Kidney glomerular epithelial cell (primary cell): Measurements from ENCODE around the gene PPP1R10.

Source experiments
- DNase-seq: peaks from one replicate; lab custom pipeline; 2025; lab: John Stamatoyannopoulos, UW

Gene PPP1R10

DNA sequence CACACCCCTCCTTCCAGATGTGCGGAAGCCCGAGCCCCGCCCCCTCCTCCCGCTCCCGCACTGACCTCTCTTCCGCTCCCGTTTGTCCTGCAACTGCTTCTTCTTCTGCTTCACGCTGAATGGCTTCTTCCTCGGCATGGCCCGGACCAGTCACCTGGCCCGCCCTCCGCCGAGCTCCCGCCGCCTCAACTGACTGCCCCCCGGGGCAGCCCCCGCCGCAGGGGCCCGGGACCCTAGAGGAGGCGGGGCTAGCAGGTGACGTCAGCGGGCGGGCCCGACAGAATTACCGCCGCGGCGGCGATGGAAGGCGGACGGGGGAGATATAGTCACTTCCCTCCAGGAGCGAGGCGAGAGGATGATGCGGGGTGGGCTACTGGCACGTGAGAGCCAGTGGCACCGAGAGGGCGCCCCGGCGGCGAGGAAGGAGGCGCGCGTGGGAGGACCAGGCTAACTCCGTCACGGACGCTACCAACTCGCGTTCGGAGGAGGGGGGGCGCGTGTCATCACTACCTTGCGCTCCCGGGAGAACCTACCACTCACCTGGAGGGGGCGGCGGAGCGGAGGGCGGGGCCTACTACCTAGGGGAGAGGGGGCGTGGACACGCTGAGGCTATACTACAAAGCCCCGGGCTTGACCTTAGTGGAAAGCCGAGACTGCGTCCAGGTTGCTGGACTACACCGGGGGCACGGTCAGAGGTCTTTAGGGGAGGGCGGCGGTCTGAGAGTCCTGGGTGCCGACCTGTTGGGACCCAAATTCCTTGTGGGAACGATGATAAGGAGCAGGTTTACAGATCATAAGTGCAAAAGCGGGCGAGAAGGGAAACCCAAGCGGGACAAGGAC, 60.8 kb downstream of the PPP1R10 start, which contains the start of gene GNL1:
Gene GNL1, minus strand, starts transcription at position 424 of the 840 bp plus-strand sequence. Its CDS starts 286 bp downstream, at position 138.
- DNase-seq = peak; percentile 81

DNA sequence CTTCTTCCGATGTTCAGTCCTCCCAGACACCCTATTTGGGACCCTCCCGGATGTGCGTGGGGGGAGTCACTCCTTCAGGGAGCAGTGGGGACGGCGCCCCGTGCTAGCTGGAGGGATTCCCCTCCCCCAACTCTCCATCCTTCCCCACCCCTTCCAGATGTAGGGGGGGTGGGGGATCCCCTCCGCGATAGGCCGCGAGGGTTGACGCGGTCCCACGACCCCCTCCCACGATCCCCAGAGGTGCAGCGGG, 61.3 kb downstream of the PPP1R10 start:
- DNase-seq = no peak

GRCh38 chr6:30554962-30555815, 61.9 kb downstream of the PPP1R10 start:
- DNase-seq = no peak

GRCh38 chr6:30554404-30554803, 62.6 kb downstream of the PPP1R10 start:
- no peak for DNase-seq
